ENCODE measurements around the gene IREB2. TPM values are rescaled to one million over a fixed set of nuclear protein-coding genes. Genes with fewer than 3 reads are reported as not detected.

Gene IREB2
- total RNA-seq, 2 donors from 2014 or later = 81.4 to 92.6 TPM

- no peaks in the 10 kb centered on the region for H3K9me3 Mint-ChIP-seq
- H3K4me3 Mint-ChIP-seq = no peak overlapping the region
- TF ChIP-seq CTCF (conservative IDR thresholded peaks at IDR 0.05) = no peak
Observed at GRCh38 chr15:78405336-78405924, 32.6 kb upstream of the IREB2 start.

DNA sequence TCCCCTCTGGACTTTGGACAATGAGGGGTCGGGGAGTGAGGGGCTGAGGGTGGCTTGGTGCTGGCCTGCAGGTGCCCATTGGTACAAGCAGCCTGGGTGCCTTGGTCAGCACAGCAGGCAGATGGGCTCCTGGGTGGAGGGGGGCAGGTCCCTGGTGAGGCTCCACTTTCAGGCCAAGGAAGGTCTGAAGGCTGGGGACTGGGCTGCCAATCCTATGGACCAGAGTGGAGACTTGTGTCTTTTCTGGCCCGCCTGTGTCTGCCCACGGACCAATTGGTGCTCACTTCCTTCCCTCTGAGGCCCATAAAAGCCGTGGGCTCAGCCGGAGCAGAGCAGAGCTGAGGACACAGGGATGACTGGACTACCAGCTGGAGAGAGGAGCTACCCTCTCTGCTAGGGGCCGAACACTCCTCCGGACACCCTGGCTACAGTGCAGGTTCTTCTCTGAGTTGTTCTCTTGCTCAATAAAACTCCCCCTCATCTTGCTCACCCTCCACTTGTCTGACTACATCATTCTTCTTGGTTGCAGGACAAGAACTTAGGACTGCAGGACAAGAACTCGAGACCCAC is 31.9 kb upstream of the IREB2 start:
- no peak overlapping the region for H3K4me3 ChIP-seq (ENCODE audit: low read length)
- WGBS, 2 experiments (ENCODE audit: insufficient coverage in 1 of 2, insufficient read length in 1 of 2) = 80 to 93% methylated on average over 3 to 8 of the region's 8 CpGs
- TF ChIP-seq CTCF (conservative IDR thresholded peaks at IDR 0.05) = no peak
- H3K27me3 Mint-ChIP-seq (ENCODE audit: insufficient read depth) = peaks cover 2% of the 10 kb centered on the region
- no peaks in the 10 kb centered on the region for H3K4me1 ChIP-seq (ENCODE audit: control insufficient read depth, insufficient read depth, low read length)
- no peaks in the 10 kb centered on the region for H3K4me1 Mint-ChIP-seq
- DNase-seq = no peak
- H3K9ac ChIP-seq (ENCODE audit: extremely low read depth, low read length, poor library complexity, severe bottlenecking) = no peak overlapping the region
- no peaks in the 10 kb centered on the region for H3K36me3 ChIP-seq (ENCODE audit: control insufficient read depth, insufficient read depth, low read length)
- H3K27ac Mint-ChIP-seq = no peak overlapping the region
- H3K4me3 Mint-ChIP-seq = no peak overlapping the region
- H3K36me3 Mint-ChIP-seq (ENCODE audit: low read depth) = no peaks in the 10 kb centered on the region
- no peaks in the 10 kb centered on the region for H3K9me3 Mint-ChIP-seq
- H3K27ac ChIP-seq (ENCODE audit: low read depth, low read length) = no peak overlapping the region
- no peaks in the 10 kb centered on the region for H3K27me3 ChIP-seq (ENCODE audit: control insufficient read depth, insufficient read depth, low read length, poor library complexity, severe bottlenecking)
- H3K9me3 ChIP-seq (ENCODE audit: control insufficient read depth, low read length) = no peaks in the 10 kb centered on the region

More at GRCh38 chr15:78405336-78405924, 32.6 kb upstream of the IREB2 start:
- Histone ChIP-seq H3K4me3 (ENCODE audit: low read length) (no peak overlapping the region), H3K4me1 (ENCODE audit: control insufficient read depth, insufficient read depth, low read length) (no peaks in the 10 kb centered on the region), H3K9ac (ENCODE audit: extremely low read depth, low read length, poor library complexity, severe bottlenecking) (no peak overlapping the region), H3K27me3 (ENCODE audit: control insufficient read depth, insufficient read depth, low read length, poor library complexity, severe bottlenecking) (no peaks in the 10 kb centered on the region), H3K27ac (ENCODE audit: low read depth, low read length) (no peak overlapping the region), H3K9me3 (ENCODE audit: control insufficient read depth, low read length) (no peaks in the 10 kb centered on the region), H3K36me3 (ENCODE audit: control insufficient read depth, insufficient read depth, low read length) (no peaks in the 10 kb centered on the region)
- H3K36me3 Mint-ChIP-seq (ENCODE audit: low read depth) = no peaks in the 10 kb centered on the region
- DNase-seq = peak; percentile 65
- no peak overlapping the region for H3K27ac Mint-ChIP-seq
- no peaks in the 10 kb centered on the region for H3K4me1 Mint-ChIP-seq
- peaks cover 2% of the 10 kb centered on the region for H3K27me3 Mint-ChIP-seq (ENCODE audit: insufficient read depth)
- 84 to 87% methylated on average over 4 to 26 of the region's 26 CpGs for WGBS, 2 experiments (ENCODE audit: insufficient coverage in 1 of 2, insufficient read length in 1 of 2)

- H3K27ac Mint-ChIP-seq = no peak overlapping the region
- no peaks in the 10 kb centered on the region for H3K36me3 Mint-ChIP-seq (ENCODE audit: low read depth)
- Histone ChIP-seq H3K27me3 (ENCODE audit: control insufficient read depth, insufficient read depth, low read length, poor library complexity, severe bottlenecking) (no peaks in the 10 kb centered on the region), H3K36me3 (ENCODE audit: control insufficient read depth, insufficient read depth, low read length) (no peaks in the 10 kb centered on the region), H3K9ac (ENCODE audit: extremely low read depth, low read length, poor library complexity, severe bottlenecking) (no peak overlapping the region), H3K27ac (ENCODE audit: low read depth, low read length) (no peak overlapping the region), H3K4me1 (ENCODE audit: control insufficient read depth, insufficient read depth, low read length) (no peaks in the 10 kb centered on the region), H3K4me3 (ENCODE audit: low read length) (no peak overlapping the region), H3K9me3 (ENCODE audit: control insufficient read depth, low read length) (no peaks in the 10 kb centered on the region)
- no peak for DNase-seq
- H3K4me1 Mint-ChIP-seq = no peaks in the 10 kb centered on the region
- TF ChIP-seq CTCF (conservative IDR thresholded peaks at IDR 0.05) = no peak
- no peaks in the 10 kb centered on the region for H3K9me3 Mint-ChIP-seq
- H3K4me3 Mint-ChIP-seq = no peak overlapping the region
- H3K27me3 Mint-ChIP-seq (ENCODE audit: insufficient read depth) = peaks cover 2% of the 10 kb centered on the region
- 89 to 90% methylated on average over 4 to 6 of the region's 6 CpGs for WGBS, 2 experiments (ENCODE audit: insufficient coverage in 1 of 2, insufficient read length in 1 of 2)
Observed at GRCh38 chr15:78407608-78408354, 30.2 kb upstream of the IREB2 start.

All from endodermal cell (in vitro differentiated cells).